HepG2 (cell line): ENCODE results near the gene C2. TPM values are rescaled to one million over a fixed set of nuclear protein-coding genes. Genes with fewer than 3 reads are reported as not detected.

Experiments
- ARID4A ChIP-seq: sonication (generic); formaldehyde crosslinking; IDR thresholded peaks from 2 replicates; pipeline ENCODE4 v1.5.0; 2020; ENCODE audit warnings: mild to moderate bottlenecking, missing genetic modification reagents, borderline replicate concordance
- CENPBD1 ChIP-seq: sonication (generic); formaldehyde crosslinking; IDR thresholded peaks from 2 replicates; pipeline ENCODE4 v1.8.0; 2022; ENCODE audit warnings: missing genetic modification reagents, low read depth, mild to moderate bottlenecking, borderline replicate concordance
- ERF ChIP-seq: IDR thresholded peaks from 2 replicates; pipeline ENCODE4 v1.6.1; 2018; ENCODE audit warnings: missing biosample characterization, missing genetic modification reagents
- EZH2 ChIP-seq: conservative IDR thresholded peaks from 2 replicates; pipeline ENCODE4 v1.6.1; 2012; ENCODE audit warnings: mild to moderate bottlenecking, low read depth, low read length, moderate library complexity
- MED1 ChIP-seq: sonication (generic); formaldehyde crosslinking; IDR thresholded peaks from 2 replicates; pipeline ENCODE4 v1.4.0; 2020; ENCODE audit warnings: missing genetic modification reagents
- PAF1 ChIP-seq: IDR thresholded peaks from 2 replicates; pipeline ENCODE4 v1.6.1; 2016; ENCODE audit warnings: missing genetic modification reagents, missing compliant biosample characterization
- RFXANK ChIP-seq: IDR thresholded peaks from 2 replicates; pipeline ENCODE4 v1.6.1; 2016
- RNF2 ChIP-seq: fragments of 450-650 bp; conservative IDR thresholded peaks from 2 replicates; pipeline ENCODE4 v1.6.1; 2016; ENCODE audit warnings: low read depth
- TBP ChIP-seq: sonication (generic); formaldehyde crosslinking; IDR thresholded peaks from 2 replicates; pipeline ENCODE4 v1.5.0; 2020; ENCODE audit warnings: missing genetic modification reagents
- ZBTB39 ChIP-seq: sonication (generic); formaldehyde crosslinking; IDR thresholded peaks from 2 replicates; pipeline ENCODE4 v1.5.0; 2020; ENCODE audit warnings: missing genetic modification reagents
- ZFP82 ChIP-seq: sonication (generic); formaldehyde crosslinking; IDR thresholded peaks from 2 replicates; pipeline ENCODE4 v1.5.1; 2020; ENCODE audit warnings: mild to moderate bottlenecking, missing genetic modification reagents, borderline replicate concordance
- ZNF143 ChIP-seq: sonication (generic); formaldehyde crosslinking; IDR thresholded peaks from 2 replicates; pipeline ENCODE4 v1.4.0; 2020; ENCODE audit warnings: missing genetic modification reagents
- ZNF761 ChIP-seq: sonication (generic); formaldehyde crosslinking; conservative IDR thresholded peaks from 2 replicates; pipeline ENCODE4 v1.4.0; 2020; ENCODE audit warnings: mild to moderate bottlenecking, missing genetic modification reagents
- polyA plus RNA-seq, 8 experiments: library from polyadenylated mRNA; depleted of rRNA in 3 of 8; stranded (reverse) in 7 of 8; unstranded in 1 of 8; fragments of >200 nt; fragmentation: Illumina TruSeq in 4 of 8; extraction: Trizol in 4 of 8; gene quantifications; 2 replicates each; pipeline versions ENCODE4 v1.2.1 to v1.2.3, GENCODE V29; 2011 to 2016; ENCODE audit warnings: low read depth in 4 of 8, missing spikeins in 1 of 8, mixed read lengths in 1 of 8; ENCODE audit not compliant: insufficient read depth in 1 of 8
- total RNA-seq, 5 experiments: library from RNA; depleted of rRNA; stranded (reverse); fragments of >200 nt; fragmentation: Illumina TruSeq; extraction: Trizol; gene quantifications; 2 replicates each; pipeline ENCODE4 v1.2.3, GENCODE V29; 2016; ENCODE audit warnings: low read depth in 1 of 5
- TF ChIP-seq, protein P1 (sequence below): sonication (generic); formaldehyde crosslinking; IDR thresholded peaks from 2 replicates; pipeline ENCODE4; 2020; ENCODE audit warnings: missing genetic modification reagents, mild to moderate bottlenecking, borderline replicate concordance
- TF ChIP-seq, protein P2 (sequence below): sonication (generic); formaldehyde crosslinking; IDR thresholded peaks from 2 replicates; pipeline ENCODE4 v1.8.0; 2023; ENCODE audit warnings: mild to moderate bottlenecking, missing genetic modification reagents

Gene C2
- total and polyA plus RNA-seq, 2 of the 13 experiments (the other 11 are each of a cell fraction or from before 2014, with no cell fraction given), result 165 to 307 TPM

- no peak for TF ChIP-seq ZNF143
- TF ChIP-seq TBP, result no peak
- TF ChIP-seq, protein P1, sequence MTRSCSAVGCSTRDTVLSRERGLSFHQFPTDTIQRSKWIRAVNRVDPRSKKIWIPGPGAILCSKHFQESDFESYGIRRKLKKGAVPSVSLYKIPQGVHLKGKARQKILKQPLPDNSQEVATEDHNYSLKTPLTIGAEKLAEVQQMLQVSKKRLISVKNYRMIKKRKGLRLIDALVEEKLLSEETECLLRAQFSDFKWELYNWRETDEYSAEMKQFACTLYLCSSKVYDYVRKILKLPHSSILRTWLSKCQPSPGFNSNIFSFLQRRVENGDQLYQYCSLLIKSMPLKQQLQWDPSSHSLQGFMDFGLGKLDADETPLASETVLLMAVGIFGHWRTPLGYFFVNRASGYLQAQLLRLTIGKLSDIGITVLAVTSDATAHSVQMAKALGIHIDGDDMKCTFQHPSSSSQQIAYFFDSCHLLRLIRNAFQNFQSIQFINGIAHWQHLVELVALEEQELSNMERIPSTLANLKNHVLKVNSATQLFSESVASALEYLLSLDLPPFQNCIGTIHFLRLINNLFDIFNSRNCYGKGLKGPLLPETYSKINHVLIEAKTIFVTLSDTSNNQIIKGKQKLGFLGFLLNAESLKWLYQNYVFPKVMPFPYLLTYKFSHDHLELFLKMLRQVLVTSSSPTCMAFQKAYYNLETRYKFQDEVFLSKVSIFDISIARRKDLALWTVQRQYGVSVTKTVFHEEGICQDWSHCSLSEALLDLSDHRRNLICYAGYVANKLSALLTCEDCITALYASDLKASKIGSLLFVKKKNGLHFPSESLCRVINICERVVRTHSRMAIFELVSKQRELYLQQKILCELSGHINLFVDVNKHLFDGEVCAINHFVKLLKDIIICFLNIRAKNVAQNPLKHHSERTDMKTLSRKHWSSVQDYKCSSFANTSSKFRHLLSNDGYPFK (CRISPR knock-in tag), result peak; percentile 18; the same call in 1 of the 2 replicates
- no peak for TF ChIP-seq PAF1 (CRISPR knock-in tag)
- no peak for TF ChIP-seq MED1 (CRISPR knock-in tag)
- no peak; the same call in 1 of the 2 replicates for TF ChIP-seq ARID4A
- no peak; the same call in 1 of the 2 replicates for TF ChIP-seq ZBTB39
- TF ChIP-seq RNF2, result no peak
- TF ChIP-seq RFXANK (CRISPR knock-in tag), result no peak
- TF ChIP-seq CENPBD1, result no peak
- TF ChIP-seq, protein P2, sequence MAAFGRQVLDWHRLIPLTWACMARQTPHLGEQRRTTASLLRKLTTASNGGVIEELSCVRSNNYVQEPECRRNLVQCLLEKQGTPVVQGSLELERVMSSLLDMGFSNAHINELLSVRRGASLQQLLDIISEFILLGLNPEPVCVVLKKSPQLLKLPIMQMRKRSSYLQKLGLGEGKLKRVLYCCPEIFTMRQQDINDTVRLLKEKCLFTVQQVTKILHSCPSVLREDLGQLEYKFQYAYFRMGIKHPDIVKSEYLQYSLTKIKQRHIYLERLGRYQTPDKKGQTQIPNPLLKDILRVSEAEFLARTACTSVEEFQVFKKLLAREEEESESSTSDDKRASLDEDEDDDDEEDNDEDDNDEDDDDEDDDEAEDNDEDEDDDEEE, result no peak
- no peak for TF ChIP-seq EZH2
- TF ChIP-seq ERF (CRISPR knock-in tag), result no peak
- no peak for TF ChIP-seq ZFP82 (CRISPR knock-in tag)
- TF ChIP-seq ZNF761 (CRISPR knock-in tag), result no peak
Observed at GRCh38 chr6:31900917-31901414, 26.6 kb upstream of the C2 start (continued).
